AG04449 (cell line): Measurements from ENCODE around the gene NAPB.

Experiments
- CTCF ChIA-PET: fragments of 350-600 bp; formaldehyde crosslinking; extraction: SDS; loops from one replicate; lab custom pipeline; 2021; ENCODE audit warnings: antibody characterized with exemption; lab: Yijun Ruan, JAX
- POLR2A ChIA-PET: fragments of 400-600, 350-600 bp; formaldehyde crosslinking; extraction: SDS; loops from one replicate; lab custom pipeline; 2020; ENCODE audit warnings: antibody characterized with exemption, inconsistent platforms; lab: Yijun Ruan, JAX
- DNase-seq: peaks from one replicate; pipeline ENCODE4 v3.0.0-alpha.2; 2010; ENCODE audit warnings: low read depth, low spot score
- H3K4me3 ChIP-seq: 2 replicates; pipeline ENCODE4 v1.5.1; 2011; ENCODE audit warnings: low read depth, mild to moderate bottlenecking, control low read depth, low read length
- TF ChIP-seq, protein P1 (sequence below): IDR thresholded peaks from one replicate; pipeline ENCODE4 v1.5.1; 2011; ENCODE audit warnings: mild to moderate bottlenecking, moderate library complexity, low read length, control low read depth, inconsistent platforms; ENCODE audit not compliant: insufficient read depth; ENCODE audit errors: missing control alignments

NAPB gene

DNA sequence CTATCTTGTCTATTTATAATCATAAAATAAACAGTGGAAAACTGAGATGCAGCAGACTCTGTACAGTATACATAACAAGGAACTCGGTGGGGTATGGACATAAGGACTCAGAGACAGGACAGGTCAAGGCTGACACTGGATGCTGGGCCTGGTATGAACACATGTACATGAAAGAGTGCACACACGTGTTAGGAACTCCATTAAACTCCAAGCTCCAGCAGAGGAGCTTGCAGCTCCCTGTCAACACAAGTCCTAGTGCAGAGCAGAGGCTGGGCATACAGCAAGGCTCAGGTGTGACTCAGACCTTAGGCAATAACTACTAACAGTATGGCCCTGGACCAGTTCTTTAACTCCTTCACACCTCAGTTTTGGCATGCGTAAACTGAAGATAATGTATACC, 17.1 kb downstream of the NAPB start:
- TF ChIP-seq, protein P1, sequence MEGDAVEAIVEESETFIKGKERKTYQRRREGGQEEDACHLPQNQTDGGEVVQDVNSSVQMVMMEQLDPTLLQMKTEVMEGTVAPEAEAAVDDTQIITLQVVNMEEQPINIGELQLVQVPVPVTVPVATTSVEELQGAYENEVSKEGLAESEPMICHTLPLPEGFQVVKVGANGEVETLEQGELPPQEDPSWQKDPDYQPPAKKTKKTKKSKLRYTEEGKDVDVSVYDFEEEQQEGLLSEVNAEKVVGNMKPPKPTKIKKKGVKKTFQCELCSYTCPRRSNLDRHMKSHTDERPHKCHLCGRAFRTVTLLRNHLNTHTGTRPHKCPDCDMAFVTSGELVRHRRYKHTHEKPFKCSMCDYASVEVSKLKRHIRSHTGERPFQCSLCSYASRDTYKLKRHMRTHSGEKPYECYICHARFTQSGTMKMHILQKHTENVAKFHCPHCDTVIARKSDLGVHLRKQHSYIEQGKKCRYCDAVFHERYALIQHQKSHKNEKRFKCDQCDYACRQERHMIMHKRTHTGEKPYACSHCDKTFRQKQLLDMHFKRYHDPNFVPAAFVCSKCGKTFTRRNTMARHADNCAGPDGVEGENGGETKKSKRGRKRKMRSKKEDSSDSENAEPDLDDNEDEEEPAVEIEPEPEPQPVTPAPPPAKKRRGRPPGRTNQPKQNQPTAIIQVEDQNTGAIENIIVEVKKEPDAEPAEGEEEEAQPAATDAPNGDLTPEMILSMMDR: no peak
- CTCF ChIA-PET: interaction anchor here (1.1 to 3.9 kb wide), 2 partner anchors 11 to 38 kb away, joined by 3 to 15 read pairs; no protein-coding TSS in a partner anchor
- no peak overlapping the region for H3K4me3 ChIP-seq
- POLR2A ChIA-PET: interaction anchor here (1.0 kb wide), 1 partner anchor 15 kb away, joined by 3 read pairs; no protein-coding TSS in a partner anchor
- no peak for DNase-seq

DNA sequence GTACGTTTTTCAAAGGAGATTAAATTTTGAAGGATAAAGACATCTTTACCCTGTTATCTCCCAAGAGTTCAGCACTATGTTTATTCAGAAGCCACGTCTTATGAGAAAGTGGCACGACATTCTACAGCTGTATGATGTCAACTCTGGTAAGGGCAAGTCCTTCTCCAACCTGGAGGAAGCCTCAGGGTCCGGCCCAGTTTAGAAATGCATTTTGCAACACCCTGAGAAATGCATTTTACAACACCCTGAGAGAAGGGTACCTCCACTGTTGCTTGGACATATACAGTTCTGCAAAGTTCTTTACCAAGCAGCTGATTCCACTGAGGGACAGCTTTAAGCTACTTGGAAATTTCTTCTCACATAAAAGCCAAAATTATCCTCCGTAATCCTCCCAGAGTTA, 17.5 kb downstream of the NAPB start:
- ChIA-PET CTCF (interaction anchor here (1.1 to 3.9 kb wide), 2 partner anchors 10 to 39 kb away, joined by 3 to 15 read pairs; no protein-coding TSS in a partner anchor), POLR2A (interaction anchor here (1.0 kb wide), 1 partner anchor 16 kb away, joined by 3 read pairs; no protein-coding TSS in a partner anchor)
- DNase-seq: no peak
- H3K4me3 ChIP-seq: no peak overlapping the region
- TF ChIP-seq, protein P1: no peak

DNA sequence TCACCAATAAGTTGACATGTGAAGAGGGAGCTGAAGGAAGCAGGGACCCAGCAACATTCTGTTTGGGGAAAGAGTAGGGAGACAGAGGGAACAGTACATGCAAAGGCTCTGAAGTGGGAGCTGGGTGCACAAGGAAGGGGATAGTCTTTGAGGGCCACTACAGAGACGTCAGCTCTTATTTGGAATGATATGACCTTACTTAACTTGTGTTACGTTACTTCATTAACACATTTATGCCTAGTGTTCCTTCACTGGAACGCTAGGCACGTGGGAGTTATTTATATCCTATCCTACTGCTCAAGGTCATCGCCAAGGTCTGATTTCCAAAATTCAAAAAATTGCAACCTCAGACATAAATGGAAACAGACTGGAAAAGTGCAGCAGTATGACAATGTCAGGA, 20.2 kb downstream of the NAPB start:
- TF ChIP-seq, protein P1: no peak
- ChIA-PET CTCF (interaction anchor here (1.6 to 3.9 kb wide), 2 partner anchors 18 to 42 kb away, joined by 5 to 15 read pairs; no protein-coding TSS in a partner anchor), POLR2A (interaction anchor here (0.6 kb wide), 1 partner anchor 799 kb away, joined by 6 read pairs; no protein-coding TSS in a partner anchor)
- H3K4me3 ChIP-seq: no peak overlapping the region
- DNase-seq: no peak

DNA sequence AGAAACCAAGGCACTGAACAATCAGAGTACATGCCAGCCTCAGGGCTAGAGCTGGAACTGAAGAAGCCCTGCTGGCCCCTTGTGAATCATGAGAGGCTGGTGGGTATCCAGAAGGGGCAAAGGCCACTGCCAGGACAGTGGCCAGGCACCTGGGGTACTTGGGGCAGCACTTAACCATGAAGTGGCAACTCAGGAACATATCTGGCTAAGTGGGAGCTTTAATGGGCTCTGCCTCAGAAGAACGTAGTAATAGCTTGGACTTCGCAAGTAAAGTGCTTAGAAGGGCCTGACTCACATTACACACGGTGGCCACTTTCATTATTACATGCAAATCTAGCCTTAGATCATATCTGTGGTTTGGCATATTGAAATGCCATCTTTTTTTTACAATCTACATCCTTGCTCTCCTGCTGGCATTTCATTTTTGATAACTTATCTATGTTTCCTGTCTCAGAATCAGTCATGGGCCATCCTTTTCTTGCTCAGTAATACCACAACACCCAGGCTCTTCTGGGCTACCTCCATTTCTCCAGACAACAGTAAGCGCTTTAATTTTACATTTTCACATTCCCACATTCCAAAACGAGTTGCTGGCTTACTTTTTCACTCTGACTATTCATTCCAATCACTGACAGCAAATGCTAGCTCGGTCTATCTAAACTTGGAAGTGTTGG, 21.6 kb downstream of the NAPB start:
- no peak overlapping the region for H3K4me3 ChIP-seq
- DNase-seq: no peak
- TF ChIP-seq, protein P1: no peak
- ChIA-PET CTCF (interaction anchor here (0.6 to 1.7 kb wide), 5 partner anchors 11 to 209 kb away, joined by 3 to 6 read pairs (median 3); partner anchors contain the start of gene NXT1), POLR2A (interaction anchor here (0.6 to 1.1 kb wide), 2 partner anchors 20 to 25 kb away, joined by 3 read pairs; no protein-coding TSS in a partner anchor)

DNA sequence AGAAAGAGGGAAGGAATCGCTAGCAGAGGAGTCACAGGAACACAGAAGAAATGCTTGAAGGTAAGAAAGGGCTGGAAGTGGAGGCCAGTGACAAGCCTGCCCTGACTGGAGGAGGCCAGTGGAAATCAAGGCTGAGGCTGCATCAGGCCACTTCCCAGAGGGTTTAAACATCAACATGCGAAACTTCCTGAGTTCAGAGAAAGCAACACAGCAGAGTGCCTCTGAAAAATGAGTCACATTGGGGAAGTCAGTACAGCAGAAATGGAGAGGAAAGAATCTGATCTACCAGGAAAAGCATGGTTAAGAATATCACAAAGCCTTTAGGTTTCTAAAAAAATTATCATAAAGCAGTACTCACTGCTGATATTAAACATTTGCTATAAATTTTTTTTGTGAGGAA, 23.3 kb downstream of the NAPB start:
- no peak overlapping the region for H3K4me3 ChIP-seq
- TF ChIP-seq, protein P1: no peak
- DNase-seq: no peak
- POLR2A ChIA-PET: no interaction called here
- CTCF ChIA-PET: interaction anchor here (1.0 to 1.7 kb wide), 2 partner anchors 15 to 25 kb away, joined by 3 to 6 read pairs; no protein-coding TSS in a partner anchor
